Lower lobe of right lung (tissue), 2 donors: ENCODE measurements around the gene ANTKMT. TPM values are rescaled to one million over a fixed set of nuclear protein-coding genes. Genes with fewer than 3 reads are reported as not detected.

Source experiments
- ATAC-seq, 2 donors: fragments of 200-7000 bp; cut with Tn5 transposase; one replicate each; pipeline ENCODE4 v1.9.1; 2020 to 2022; ENCODE audit warnings: mild to moderate bottlenecking in 2 of 2, moderate library complexity in 2 of 2
- DNase-seq: peaks from one replicate; pipeline ENCODE4 v3.0.0-alpha.2; 2020
- H3K27ac ChIP-seq: fragments of 200-600 bp; one replicate; pipeline ENCODE4 v1.8.0; 2022
- H3K27me3 ChIP-seq: fragments of 200-600 bp; one replicate; pipeline ENCODE4 v1.8.0; 2022; ENCODE audit warnings: low read depth
- H3K36me3 ChIP-seq: fragments of 200-600 bp; one replicate; pipeline ENCODE4 v1.8.0; 2022; ENCODE audit warnings: mild to moderate bottlenecking
- H3K4me1 ChIP-seq: fragments of 200-600 bp; one replicate; pipeline ENCODE4 v1.8.0; 2022
- H3K4me3 ChIP-seq: fragments of 200-600 bp; one replicate; pipeline ENCODE4 v1.8.0; 2022; ENCODE audit warnings: mild to moderate bottlenecking
- H3K9me3 ChIP-seq: fragments of 200-600 bp; one replicate; pipeline ENCODE4 v1.8.0; 2022
- intact Hi-C: fragments of 100-400 bp; cut with DNase I; formaldehyde crosslinking; loops from one replicate; pipeline ENCODE4 v1.11.0; 2022
- total RNA-seq: library from RNA; stranded (reverse); fragmentation: NEBNext Ultra II Directional; extraction: Animal tissue kit (Norgen Biotek cat#: 25700); gene quantifications from one replicate; pipeline ENCODE4 v1.2.1, GENCODE V29; 2021
- TF ChIP-seq, protein P1 (sequence below): fragments of 200-600 bp; IDR thresholded peaks from one replicate; pipeline ENCODE4 v1.8.0; 2022; ENCODE audit warnings: antibody characterized with exemption, mild to moderate bottlenecking
- donor health status: DM: no; HTN: yes; CAD: no; lungs with severe emphysema.

ANTKMT gene
- total RNA-seq, 1 donor from 2014 or later, result 36.5 TPM

DNA sequence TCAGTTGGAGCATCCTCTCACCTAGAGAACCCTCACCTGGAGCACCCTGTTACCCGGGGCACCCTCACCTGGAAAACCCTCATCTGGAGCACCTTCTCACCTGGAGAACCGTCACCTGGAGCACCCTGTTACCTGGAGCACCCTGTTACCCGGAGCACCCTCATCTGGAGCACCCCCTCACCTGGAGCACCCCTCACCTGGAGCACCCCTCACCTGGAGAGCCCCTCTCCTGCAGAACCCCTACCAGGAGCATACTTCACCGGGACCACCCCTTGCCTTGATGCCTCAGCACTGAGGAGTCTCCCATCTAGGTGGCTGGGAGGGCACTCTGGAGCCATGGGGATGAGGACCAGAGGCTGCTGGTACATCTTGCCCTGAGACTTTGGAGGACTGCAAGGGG, 12.0 kb upstream of the ANTKMT start:
- intact Hi-C loops, result no loop called here
- no peak for DNase-seq
- no peak for ATAC-seq
- Histone ChIP-seq H3K9me3 (no peaks in the 10 kb centered on the region), H3K36me3 (no peaks in the 10 kb centered on the region), H3K4me3 (no peak overlapping the region), H3K27ac (no peak overlapping the region), H3K4me1 (peaks cover 5% of the 10 kb centered on the region), H3K27me3 (peaks cover 79% of the 10 kb centered on the region)
- TF ChIP-seq, protein P1, sequence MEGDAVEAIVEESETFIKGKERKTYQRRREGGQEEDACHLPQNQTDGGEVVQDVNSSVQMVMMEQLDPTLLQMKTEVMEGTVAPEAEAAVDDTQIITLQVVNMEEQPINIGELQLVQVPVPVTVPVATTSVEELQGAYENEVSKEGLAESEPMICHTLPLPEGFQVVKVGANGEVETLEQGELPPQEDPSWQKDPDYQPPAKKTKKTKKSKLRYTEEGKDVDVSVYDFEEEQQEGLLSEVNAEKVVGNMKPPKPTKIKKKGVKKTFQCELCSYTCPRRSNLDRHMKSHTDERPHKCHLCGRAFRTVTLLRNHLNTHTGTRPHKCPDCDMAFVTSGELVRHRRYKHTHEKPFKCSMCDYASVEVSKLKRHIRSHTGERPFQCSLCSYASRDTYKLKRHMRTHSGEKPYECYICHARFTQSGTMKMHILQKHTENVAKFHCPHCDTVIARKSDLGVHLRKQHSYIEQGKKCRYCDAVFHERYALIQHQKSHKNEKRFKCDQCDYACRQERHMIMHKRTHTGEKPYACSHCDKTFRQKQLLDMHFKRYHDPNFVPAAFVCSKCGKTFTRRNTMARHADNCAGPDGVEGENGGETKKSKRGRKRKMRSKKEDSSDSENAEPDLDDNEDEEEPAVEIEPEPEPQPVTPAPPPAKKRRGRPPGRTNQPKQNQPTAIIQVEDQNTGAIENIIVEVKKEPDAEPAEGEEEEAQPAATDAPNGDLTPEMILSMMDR, result no peak

DNA sequence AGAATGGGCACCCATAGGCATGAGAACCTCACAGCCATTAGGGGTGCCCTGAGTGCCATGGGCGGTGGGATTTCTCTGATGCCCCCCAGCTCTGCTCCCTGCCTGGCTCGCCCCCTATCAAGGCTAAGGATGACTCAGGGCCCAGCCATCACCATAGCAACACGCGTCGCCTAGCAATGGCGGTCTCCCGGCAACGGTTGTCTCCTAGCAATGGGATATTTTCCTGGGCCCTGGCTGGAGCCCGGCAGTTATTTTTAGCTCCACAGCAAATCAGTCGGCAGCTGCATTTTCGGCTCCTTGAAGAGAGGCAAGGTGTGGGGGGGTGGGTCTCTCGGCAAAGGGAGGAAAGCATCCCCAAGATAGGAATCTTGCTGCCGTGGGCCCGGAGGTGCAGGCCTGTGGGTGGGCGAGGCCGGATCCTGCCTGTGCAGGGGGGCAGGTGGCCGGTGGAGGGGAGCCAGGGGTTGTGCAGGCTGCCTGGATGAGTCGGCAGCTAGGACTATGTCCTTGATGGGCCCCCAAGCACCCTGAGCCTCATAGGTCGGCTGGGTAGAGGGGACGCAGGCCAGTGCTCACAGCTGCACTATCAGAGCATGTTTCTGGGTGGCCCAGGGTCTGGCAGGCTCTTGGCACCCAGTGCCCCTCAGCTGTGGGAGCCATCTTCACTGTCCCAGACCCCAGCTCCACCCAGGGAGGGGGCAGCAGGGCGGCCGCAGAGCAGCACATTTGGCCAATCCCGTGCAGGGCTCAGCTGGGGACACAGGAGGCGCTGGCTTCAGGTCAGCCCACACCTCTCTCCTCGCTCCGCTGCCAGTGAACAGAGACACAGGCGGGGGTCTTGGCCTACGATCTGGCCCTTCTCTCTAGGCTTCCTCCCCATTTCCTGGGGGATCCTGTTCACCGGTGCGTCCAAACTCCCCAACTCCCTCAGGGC, 11.1 kb upstream of the ANTKMT start:
- Histone ChIP-seq H3K4me1 (peaks cover 11% of the 10 kb centered on the region), H3K4me3 (no peak overlapping the region), H3K27ac (no peak overlapping the region), H3K9me3 (no peaks in the 10 kb centered on the region), H3K27me3 (peaks cover 71% of the 10 kb centered on the region), H3K36me3 (no peaks in the 10 kb centered on the region)
- ATAC-seq (no peak), DNase-seq (no peak)
- TF ChIP-seq, protein P1, result no peak
- intact Hi-C loops, result no loop called here

DNA sequence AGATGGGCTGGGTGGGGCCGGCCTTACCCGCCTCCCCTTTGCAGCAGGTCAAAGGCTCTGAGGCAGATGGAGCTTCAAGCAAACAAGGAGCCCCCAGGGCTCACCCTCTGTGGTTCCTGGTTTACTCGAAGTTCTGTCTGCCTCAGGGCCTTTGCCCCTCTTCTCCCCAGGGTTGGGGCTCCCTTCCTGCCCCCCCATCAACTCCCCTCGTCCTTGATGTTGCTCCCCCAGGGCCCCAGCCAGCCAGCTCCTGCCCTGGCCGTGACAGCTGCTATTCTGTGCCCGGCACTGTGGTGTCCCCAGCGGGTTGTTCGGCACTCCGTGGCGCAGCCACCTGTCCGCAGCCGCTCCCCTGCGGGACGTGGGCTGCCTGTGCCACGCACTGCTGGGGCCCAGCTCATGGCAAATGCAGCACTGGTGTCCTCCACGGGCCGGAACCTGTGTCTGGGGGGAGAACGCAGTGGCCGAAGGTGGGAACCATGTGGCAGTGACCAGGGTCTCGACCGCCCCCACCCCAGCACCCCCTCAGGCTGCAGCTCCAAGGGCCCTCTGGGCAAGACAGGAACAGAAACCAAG, 10.4 kb upstream of the ANTKMT start:
- Histone ChIP-seq H3K9me3 (no peaks in the 10 kb centered on the region), H3K4me1 (peaks cover 11% of the 10 kb centered on the region), H3K4me3 (no peak overlapping the region), H3K27me3 (peaks cover 67% of the 10 kb centered on the region), H3K36me3 (no peaks in the 10 kb centered on the region), H3K27ac (no peak overlapping the region)
- ATAC-seq, result no peak
- TF ChIP-seq, protein P1, result no peak
- intact Hi-C loops, result no loop called here
- DNase-seq, result no peak

DNA sequence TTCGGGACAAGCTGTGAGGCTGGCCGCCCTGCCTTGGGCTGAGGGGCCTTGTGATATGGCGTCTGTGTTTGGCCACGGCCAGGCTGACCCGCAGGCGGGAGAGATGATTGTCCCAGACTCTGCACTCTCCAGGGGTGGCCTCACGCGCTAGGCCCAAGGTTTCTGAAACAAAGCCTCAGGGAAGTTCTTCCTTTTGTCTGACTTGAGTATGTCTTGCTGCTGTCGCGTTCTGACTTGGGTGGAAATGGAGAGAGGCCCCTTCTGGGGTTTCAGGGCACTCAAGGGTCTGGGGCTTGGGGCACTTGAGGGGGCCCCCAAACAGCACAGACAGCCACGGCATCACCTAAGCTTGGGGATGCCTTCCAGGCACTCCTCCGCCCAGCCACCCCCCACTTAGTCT, 9.9 kb upstream of the ANTKMT start:
- Histone ChIP-seq H3K27me3 (peaks cover 65% of the 10 kb centered on the region), H3K4me1 (peaks cover 14% of the 10 kb centered on the region), H3K27ac (no peak overlapping the region), H3K36me3 (no peaks in the 10 kb centered on the region), H3K9me3 (no peaks in the 10 kb centered on the region), H3K4me3 (no peak overlapping the region)
- no peak for DNase-seq
- ATAC-seq, result no peak
- TF ChIP-seq, protein P1, result no peak
- intact Hi-C loops, result no loop called here

DNA sequence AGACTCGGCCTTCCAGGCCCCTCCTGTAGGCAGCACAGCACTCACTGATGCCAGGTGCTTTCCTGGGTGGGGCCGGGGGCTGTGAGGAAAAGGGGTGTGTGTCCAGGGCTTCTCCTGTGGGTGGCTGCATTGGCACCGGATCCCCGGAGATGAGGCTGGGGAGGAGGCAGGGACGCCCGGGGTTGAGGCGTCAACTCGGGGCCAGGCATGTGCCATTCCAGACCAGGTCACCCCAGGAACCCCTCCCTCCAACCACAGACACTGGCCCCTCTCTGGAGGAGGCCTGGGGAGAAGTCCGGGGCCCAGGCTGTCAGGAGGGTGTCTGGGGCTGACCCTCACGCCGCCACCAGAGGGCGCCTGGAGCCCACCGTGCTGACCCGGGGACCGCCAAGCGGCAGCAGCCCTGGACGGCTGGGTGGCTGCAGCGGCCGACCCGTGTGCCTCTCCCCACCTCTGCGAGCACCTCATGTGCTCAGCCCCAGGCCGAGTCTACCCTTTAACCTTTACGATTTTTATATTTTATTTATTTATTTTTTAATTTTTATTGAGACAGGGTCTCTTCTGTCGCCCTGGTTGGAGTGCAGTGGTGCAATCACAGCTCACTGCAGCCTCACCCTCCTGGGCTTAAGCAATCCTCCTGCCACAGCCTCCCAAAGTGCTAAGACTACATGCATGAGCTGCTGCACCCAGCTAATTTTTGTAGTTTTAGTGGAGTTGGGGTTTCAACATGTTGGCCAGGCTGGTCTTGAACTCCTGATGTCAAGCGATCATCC, 9.2 kb upstream of the ANTKMT start:
- ATAC-seq (peak; percentile 77 to 78), DNase-seq (peak; percentile 87)
- H3K9me3 ChIP-seq, result no peaks in the 10 kb centered on the region
- intact Hi-C loops, result no loop called here
- H3K27me3 ChIP-seq, result peaks cover 58% of the 10 kb centered on the region
- TF ChIP-seq, protein P1, result peak; percentile 98
- no peaks in the 10 kb centered on the region for H3K36me3 ChIP-seq
- no peak overlapping the region for H3K4me3 ChIP-seq
- peaks cover 17% of the 10 kb centered on the region for H3K4me1 ChIP-seq
- H3K27ac ChIP-seq, result no peak overlapping the region
